Measurements from ENCODE around the gene BBS9.

Gene BBS9

GRCh38 chr7:33128990-33129805 lies at the start of gene BBS9:
Gene BBS9, plus strand, starts transcription at chr7:33129564. Its CDS starts 16,689 bp downstream, at chr7:33146253.
- H3K9me3 Mint-ChIP-seq, result no peaks in the 10 kb centered on the region
- no peaks in the 10 kb centered on the region for H3K36me3 Mint-ChIP-seq (ENCODE audit: low read depth)
- H3K27me3 Mint-ChIP-seq (ENCODE audit: low read depth), result no peaks in the 10 kb centered on the region
- no peak for TF ChIP-seq CTCF (IDR thresholded peaks at IDR 0.05; ENCODE audit: unreplicated experiment in 3 of 3)
- H3K4me1 Mint-ChIP-seq, result peaks cover 25% of the 10 kb centered on the region
- peak within 1 kb of the TSS; percentile 95 to 99 (median 95) for H3K4me3 Mint-ChIP-seq
- H3K27ac Mint-ChIP-seq, result peak within 1 kb of the TSS; percentile 86 to 97 (median 95)

GRCh38 chr7:33079763-33080690 lies 49.3 kb upstream of the BBS9 start:
- Mint-ChIP-seq H3K4me1 (no peaks in the 10 kb centered on the region), H3K36me3 (ENCODE audit: low read depth) (no peaks in the 10 kb centered on the region), H3K9me3 (no peaks in the 10 kb centered on the region), H3K27me3 (ENCODE audit: low read depth) (peaks cover 9% of the 10 kb centered on the region), H3K4me3 (no peak overlapping the region), H3K27ac (no peak overlapping the region)
- no peak for TF ChIP-seq CTCF (IDR thresholded peaks at IDR 0.05; ENCODE audit: unreplicated experiment in 3 of 3)

GRCh38 chr7:33087356-33087755 lies 42.0 kb upstream of the BBS9 start:
- Mint-ChIP-seq H3K4me3 (no peak overlapping the region), H3K36me3 (ENCODE audit: low read depth) (peaks cover 1% of the 10 kb centered on the region), H3K27me3 (ENCODE audit: low read depth) (peaks cover 4% of the 10 kb centered on the region), H3K27ac (no peak overlapping the region), H3K4me1 (no peaks in the 10 kb centered on the region), H3K9me3 (no peaks in the 10 kb centered on the region)
- no peak for TF ChIP-seq CTCF (IDR thresholded peaks at IDR 0.05; ENCODE audit: unreplicated experiment in 3 of 3)

- H3K27me3 Mint-ChIP-seq (ENCODE audit: low read depth), result peaks cover 4% of the 10 kb centered on the region
- no peak overlapping the region for H3K4me3 Mint-ChIP-seq
- H3K27ac Mint-ChIP-seq, result no peak overlapping the region
- H3K4me1 Mint-ChIP-seq, result no peaks in the 10 kb centered on the region
- H3K36me3 Mint-ChIP-seq (ENCODE audit: low read depth), result peaks cover 6% of the 10 kb centered on the region
- H3K9me3 Mint-ChIP-seq, result no peaks in the 10 kb centered on the region
- TF ChIP-seq CTCF (IDR thresholded peaks at IDR 0.05; ENCODE audit: unreplicated experiment in 3 of 3), result no peak
Observed at GRCh38 chr7:33087858-33088257, 41.5 kb upstream of the BBS9 start.

- Mint-ChIP-seq H3K4me1 (no peaks in the 10 kb centered on the region), H3K27me3 (ENCODE audit: low read depth) (no peaks in the 10 kb centered on the region), H3K4me3 (no peak overlapping the region), H3K9me3 (no peaks in the 10 kb centered on the region), H3K36me3 (ENCODE audit: low read depth) (peaks cover 19% of the 10 kb centered on the region), H3K27ac (no peak overlapping the region)
- no peak for TF ChIP-seq CTCF (IDR thresholded peaks at IDR 0.05; ENCODE audit: unreplicated experiment in 3 of 3)
Observed at GRCh38 chr7:33089142-33089541, 40.2 kb upstream of the BBS9 start.

Measured in nephron (organoid).